H4 (cell line): ENCODE data around the gene CRAMP1. TPM values are rescaled to one million over a fixed set of nuclear protein-coding genes. Genes with fewer than 3 reads are reported as not detected.

ENCODE experiments used
- DNase-seq: peaks from one replicate; pipeline ENCODE4 v3.0.0-alpha.2; 2015; ENCODE audit warnings: low spot score
- total RNA-seq: library from RNA; depleted of rRNA; stranded (reverse); fragments of >200 nt; shearing (Covaris generic); gene quantifications from 2 replicates; pipeline ENCODE4 v1.2.3, GENCODE V29; 2014

CRAMP1 gene
- total RNA-seq, 1 experiment from 2014 or later: 3.1 TPM

DNA sequence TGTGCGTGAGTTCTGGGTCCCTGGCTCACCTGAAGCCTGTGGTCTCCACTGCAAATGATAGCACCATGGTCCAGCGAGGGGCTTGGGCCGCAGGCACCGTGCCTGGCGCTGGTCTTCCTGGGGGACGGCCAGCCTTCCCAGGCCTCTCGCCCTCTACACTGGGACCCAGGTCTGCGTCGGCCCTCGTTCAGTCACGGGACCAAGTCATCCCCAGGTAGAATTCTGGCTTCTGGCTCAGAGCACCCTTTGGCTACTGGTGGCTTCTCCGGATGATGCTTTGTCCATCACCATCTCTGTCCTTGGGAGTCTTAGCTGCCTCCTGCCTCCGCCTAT, 20.4 kb downstream of the CRAMP1 start:
- no peak for DNase-seq

- DNase-seq: no peak
Measured at GRCh38 chr16:1633310-1633709, 21.1 kb downstream of the CRAMP1 start.

DNA sequence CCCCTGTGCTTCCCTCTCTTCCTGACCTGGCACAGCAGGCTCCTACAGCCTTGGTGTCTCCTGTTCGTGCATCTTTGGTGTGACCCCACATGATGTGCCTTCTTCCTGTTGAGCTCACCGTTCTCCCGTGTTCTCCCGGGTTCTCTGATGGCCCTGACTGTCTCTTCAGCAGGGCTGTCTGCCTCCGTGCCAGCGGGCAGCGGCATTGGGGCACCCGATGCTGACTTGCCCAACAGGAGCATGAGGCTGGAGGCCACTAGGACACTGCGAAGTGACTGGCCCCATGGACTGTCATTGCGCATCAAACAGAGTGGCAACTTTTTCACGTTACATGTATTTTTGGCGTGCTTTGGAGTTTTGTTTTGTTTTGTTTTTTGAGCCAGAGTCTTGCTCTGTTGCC, 22.4 kb downstream of the CRAMP1 start:
- no peak for DNase-seq

DNA sequence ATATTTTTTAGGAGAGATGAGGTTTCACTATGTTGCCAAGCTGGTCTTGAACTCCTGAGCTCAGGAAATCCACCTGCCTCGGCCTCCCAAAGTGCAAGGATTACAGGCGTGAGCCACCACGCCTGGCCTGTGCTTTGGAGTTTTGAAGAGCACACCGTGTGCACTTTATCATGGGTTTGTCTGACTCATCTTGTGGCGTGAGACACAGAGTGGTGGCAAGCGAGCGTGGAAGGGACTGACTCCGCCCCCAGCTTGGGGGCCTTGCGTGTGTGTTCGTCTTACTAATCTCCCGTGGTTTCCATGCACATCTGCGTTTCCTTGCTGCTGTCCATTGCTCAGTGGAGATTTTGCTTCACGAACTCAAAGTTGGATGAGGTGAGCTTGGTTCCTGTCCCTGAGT, 22.9 kb downstream of the CRAMP1 start:
- DNase-seq: no peak

- no peak for DNase-seq
Measured at GRCh38 chr16:1637526-1637925, 25.4 kb downstream of the CRAMP1 start.

- DNase-seq: no peak
Measured at GRCh38 chr16:1638757-1639156, 26.6 kb downstream of the CRAMP1 start.

GRCh38 chr16:1639282-1639681, 27.1 kb downstream of the CRAMP1 start:
- DNase-seq: no peak

GRCh38 chr16:1639860-1640259, 27.7 kb downstream of the CRAMP1 start:
- DNase-seq: no peak

DNA sequence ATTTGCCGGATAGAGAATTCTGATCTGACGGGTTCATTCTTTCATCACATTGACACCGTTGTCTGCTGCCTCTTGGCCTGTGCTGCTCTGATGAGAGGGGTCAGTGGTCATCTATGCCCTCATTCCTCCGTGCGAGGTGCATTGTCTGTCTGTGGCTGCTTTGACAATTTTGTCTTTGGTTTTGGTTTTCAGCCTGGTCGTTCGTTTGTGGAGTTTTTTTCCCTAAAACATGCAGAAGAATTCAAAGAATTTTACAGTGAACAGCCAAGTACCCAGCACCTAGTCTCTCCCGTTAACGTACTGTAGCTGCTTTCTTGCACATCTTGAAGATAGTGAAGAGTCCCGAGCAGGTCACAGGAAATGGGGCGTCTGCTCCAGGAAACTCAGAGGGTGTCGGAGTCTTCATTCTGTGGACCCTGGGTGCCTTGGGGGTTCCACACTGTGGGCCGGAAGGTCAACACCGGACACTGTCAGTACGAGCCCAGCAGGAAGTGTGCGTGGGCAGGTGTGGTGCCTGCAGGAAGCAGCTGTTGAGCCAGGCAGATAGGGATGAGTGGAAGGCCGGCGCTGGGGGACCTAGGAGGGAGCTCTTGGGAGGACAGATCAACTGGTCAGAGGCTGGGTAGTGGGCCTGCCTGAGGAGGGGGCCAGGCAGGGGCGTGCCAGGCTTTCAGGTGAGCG, 28.2 kb downstream of the CRAMP1 start:
- DNase-seq: no peak

DNA sequence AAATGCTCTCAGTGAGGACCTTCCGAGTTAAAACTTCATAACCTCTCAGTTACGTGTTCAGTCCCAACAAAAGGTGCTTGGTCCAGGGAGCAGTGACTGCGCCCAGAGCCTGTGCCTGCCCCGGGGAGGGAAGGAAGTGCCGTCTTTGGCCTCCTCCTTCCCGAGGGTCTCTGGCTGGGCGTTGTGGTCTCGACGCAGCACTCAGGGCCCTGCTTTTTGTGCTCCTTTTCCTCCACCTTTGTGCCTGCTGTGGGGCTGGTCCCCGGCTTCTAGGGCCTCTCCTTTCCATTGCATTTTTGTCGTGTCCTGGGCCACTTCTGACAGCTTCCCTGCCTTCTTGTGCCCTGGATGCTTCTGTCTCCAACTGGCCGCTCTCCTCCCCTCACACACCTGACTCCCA, 29.1 kb downstream of the CRAMP1 start:
- DNase-seq: no peak

DNA sequence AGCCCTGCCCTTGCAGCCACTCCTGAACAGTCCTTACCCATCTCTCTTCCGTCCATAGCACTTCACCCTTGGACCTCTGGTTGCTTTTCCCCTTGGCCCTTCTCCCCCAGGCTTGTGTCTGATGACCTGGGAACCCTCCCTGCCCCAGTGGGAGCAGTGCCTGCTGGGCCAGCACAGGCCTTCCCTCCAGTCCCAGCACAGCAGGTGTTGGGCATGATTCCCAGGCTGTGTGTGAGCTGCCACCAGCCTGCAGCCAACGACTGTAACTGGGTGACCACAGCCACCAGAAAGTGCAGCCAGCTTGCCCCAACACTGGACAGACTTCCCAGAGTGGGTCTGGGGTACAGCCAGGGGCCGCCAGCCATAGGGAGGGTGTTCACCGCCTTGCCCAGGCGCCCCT, 30.0 kb downstream of the CRAMP1 start:
- DNase-seq: no peak

GRCh38 chr16:1642753-1643152, 30.6 kb downstream of the CRAMP1 start:
- no peak for DNase-seq

DNA sequence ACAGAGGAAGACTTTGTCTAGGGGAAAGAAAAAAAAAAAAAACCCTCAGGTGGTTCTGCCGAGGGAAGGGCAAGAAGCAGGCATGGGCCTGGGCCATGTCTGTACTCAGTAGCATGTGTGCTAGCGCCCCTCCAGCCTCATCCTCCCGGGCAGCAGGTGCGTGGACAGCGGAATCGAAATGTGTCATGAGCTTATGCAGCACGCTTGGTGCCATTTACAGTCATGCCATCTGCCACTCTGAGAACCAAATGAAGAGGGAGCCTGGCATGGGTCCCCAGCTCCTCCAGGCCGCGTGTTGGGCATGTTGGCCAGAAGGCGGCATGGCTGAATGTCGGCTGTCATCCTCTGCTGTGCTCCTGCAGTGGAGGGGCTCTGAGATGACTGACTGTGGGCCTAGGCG, 31.4 kb downstream of the CRAMP1 start:
- DNase-seq: no peak

- DNase-seq: peak; percentile 49
Measured at GRCh38 chr16:1645914-1646525, 33.9 kb downstream of the CRAMP1 start.

DNA sequence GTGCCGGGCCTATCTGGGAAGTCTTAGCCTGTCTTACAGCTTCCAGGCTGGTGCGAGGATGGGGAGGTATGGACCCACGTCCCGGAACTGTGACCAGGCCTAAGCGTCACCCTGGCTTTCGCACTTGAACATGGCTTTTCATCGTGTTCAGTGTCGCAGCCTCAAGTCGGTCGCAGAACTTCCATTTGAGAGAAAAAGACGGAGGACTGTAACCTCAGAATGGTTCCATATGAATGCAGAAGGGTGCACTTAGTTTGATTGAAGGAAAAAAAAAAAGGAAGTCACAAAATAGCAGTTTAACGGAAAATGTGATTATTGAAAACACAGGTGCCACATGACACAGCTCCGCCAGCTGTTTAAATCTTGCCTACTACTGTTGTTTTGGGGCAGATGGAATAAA, 35.7 kb downstream of the CRAMP1 start:
- no peak for DNase-seq

DNA sequence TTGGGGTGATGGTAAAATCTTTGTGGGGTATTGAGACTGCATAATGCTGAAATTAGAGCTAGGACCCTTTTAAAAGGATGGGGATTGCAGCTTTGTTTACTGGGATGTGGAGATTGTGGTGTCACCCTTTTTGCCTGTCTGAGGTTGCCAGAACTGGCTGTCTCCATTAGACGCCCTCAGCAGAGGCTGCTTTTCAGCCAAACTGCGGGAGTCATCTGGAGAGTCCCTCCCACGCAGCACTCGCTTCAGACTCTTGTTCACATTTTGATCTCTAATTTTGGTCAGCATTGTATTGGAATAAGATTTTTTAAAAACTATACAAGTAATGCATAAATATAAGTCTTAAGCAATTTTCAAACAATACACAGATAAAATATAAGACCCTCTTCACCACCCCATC, 38.0 kb downstream of the CRAMP1 start:
- DNase-seq: no peak

DNA sequence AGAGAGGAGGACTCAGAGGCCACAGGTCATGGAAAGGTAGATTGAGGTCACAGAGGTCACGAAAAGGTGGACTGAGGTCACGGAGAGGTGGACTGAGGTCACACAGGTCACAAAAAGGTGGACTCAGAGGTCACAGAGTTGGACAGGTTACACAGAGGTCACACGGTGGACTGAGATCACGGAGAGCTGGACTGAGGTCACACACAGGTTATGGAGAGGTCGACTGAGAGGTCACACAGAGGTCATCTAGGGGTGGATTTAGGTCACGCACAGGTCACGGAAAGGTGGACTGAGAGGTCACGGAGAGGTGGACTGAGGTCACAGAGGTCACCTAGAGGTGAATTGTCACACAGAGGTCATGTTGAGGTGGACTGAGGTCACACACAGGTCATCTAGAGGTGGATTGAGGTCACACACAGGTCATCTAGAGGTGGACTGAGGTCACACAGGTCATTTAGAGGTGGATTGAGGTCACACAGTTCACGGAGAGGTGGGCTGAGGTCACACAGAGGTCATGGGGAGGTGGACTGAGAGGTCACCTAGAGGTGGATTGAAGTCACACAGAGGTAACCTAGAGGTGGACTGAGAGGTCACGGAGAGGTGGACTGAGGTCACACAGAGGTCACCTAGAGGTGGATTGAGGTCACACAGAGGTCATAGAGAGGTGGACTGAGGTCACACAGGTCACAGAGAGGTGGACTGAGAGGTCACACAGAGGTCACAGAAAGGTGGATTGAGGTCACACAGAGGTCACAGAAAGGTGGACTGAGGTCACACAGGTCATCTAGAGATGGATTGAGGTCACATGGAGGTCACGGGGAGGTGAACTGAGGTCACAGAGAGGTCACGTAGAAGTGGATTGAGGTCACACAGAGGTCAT, 39.2 kb downstream of the CRAMP1 start:
- no peak for DNase-seq

DNA sequence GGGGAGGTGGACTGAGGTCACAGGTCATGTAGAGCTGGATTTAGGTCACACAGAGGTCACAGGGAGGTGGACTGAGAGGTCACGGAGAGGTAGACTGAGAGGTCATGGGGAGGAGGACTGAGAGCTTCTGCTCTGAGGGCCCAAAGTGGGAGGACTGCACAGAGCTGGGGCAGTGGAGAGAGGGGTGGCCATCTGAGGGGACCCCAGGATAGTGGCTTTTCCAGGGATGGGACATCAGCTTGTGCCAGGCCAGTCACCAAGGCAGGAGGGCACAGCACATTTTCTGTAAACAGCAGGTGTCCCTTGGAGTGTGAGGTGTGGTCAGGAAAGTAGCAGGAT, 39.8 kb downstream of the CRAMP1 start:
- no peak for DNase-seq

GRCh38 chr16:1653023-1653422, 40.9 kb downstream of the CRAMP1 start:
- no peak for DNase-seq

GRCh38 chr16:1654505-1655268, 42.5 kb downstream of the CRAMP1 start:
- DNase-seq: no peak

DNA sequence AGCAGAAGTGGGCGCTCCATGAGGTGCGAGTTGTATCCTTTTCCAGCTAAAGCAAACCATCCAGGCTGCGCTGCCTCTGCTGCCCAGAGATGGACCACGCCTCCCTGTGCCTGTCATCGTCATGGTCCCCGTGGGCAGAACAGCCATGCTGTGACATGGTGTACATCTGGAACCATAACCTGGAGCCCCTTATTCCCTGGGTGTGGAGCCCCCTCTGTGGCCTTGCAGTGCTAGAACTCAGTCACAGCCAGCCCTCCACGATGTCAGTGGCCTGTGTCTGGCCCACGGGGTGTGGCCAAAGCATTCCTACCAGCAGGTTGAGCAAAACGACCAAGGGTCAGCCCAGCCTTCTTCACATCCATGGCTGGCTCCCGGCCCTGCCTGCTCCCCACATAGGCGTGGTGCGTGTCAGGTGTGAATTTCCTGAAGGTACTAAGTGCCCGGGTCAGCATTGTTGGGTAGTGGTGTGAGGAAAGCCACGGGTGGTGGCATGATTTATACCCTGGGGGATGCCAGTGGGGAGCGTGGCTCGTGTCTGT, 43.2 kb downstream of the CRAMP1 start:
- DNase-seq: no peak
